ENCODE results near the gene SRRM5.
"Not testable (repeated sequence)": the region's sequence is repeated elsewhere in the genome, so short reads cannot be mapped to it uniquely, and the experiment has no call there.

The SRRM5 gene

DNA sequence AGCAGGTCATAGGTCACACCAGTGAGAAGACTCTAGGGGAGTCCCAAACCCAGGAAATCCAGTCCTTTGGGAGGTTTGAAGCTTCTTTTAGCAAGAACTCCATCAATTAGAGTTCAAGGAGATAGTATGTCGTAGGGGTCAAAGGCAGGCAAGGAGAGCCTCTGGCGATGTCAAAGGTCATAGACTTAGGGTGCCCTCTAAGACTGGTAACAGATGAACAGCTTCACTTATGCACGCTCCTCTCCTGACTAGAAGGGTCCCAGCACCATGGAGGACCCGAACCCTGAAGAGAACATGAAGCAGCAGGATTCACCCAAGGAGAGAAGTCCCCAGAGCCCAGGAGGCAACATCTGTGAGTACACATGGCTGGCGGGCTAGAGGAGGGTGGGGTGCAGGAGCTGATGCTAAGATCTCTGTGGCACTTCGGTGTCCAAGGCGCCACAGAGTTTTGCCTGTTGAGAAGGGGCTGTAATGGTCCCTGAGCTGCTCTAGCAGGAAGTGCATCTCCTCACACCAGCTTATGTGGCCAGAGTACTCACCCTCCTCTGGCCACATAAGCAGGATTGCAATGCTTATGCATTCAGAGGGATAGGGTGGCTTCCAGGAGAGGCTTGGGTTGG, 14.9 kb upstream of the SRRM5 start:
- H3K9me3 ChIP-seq (ENCODE audit: control insufficient read depth, low read length), result no peaks in the 10 kb centered on the region
- H3K9ac ChIP-seq, result peak overlapping the region; percentile 16
- peaks cover 17% of the 10 kb centered on the region for H3K79me2 ChIP-seq
- H3K4me1 ChIP-seq, result peaks cover 12% of the 10 kb centered on the region
- peak overlapping the region; percentile 95 for H3K4me2 ChIP-seq (ENCODE audit: low read length)
- H3K4me3 ChIP-seq (ENCODE audit: low read depth, low read length), result peak overlapping the region; percentile 85
- H3K27me3 ChIP-seq (ENCODE audit: control insufficient read depth, insufficient read depth, low read length), result no peaks in the 10 kb centered on the region
- peak overlapping the region; percentile 72 for H2AFZ ChIP-seq
- H3K36me3 ChIP-seq (ENCODE audit: control insufficient read depth, insufficient read depth, low read length), result no peaks in the 10 kb centered on the region
- peak overlapping the region; percentile 92 for H3K27ac ChIP-seq
- TF ChIP-seq CTCF (IDR thresholded peaks at IDR 0.05), result no peak

DNA sequence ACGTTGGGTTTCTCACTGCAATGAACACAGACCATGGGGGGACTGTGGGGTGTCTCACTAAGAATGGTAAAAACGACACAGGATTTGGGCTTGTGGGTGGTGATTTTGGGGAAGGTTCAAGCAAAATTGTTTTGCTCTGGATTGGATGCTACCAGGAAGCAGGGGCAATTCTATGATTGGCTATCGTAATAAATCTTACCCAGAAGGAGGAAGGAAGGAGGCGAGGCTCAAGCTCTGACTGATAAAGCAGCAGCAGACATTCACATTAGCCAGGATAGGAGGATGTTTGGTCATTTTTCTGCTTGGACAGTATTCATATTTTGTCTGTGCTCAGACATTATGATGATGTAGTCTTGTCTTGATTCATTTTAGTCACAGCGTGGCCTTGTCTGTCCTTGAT, 14.0 kb upstream of the SRRM5 start:
- Histone ChIP-seq H3K27ac (no peak overlapping the region), H3K4me3 (ENCODE audit: low read depth, low read length) (no peak overlapping the region), H3K36me3 (ENCODE audit: control insufficient read depth, insufficient read depth, low read length) (no peaks in the 10 kb centered on the region), H3K79me2 (peaks cover 17% of the 10 kb centered on the region), H3K9ac (no peak overlapping the region), H3K4me1 (peaks cover 12% of the 10 kb centered on the region), H3K9me3 (ENCODE audit: control insufficient read depth, low read length) (no peaks in the 10 kb centered on the region), H3K4me2 (ENCODE audit: low read length) (no peak overlapping the region), H2AFZ (no peak overlapping the region), H3K27me3 (ENCODE audit: control insufficient read depth, insufficient read depth, low read length) (no peaks in the 10 kb centered on the region)
- TF ChIP-seq CTCF (IDR thresholded peaks at IDR 0.05), result no peak

DNA sequence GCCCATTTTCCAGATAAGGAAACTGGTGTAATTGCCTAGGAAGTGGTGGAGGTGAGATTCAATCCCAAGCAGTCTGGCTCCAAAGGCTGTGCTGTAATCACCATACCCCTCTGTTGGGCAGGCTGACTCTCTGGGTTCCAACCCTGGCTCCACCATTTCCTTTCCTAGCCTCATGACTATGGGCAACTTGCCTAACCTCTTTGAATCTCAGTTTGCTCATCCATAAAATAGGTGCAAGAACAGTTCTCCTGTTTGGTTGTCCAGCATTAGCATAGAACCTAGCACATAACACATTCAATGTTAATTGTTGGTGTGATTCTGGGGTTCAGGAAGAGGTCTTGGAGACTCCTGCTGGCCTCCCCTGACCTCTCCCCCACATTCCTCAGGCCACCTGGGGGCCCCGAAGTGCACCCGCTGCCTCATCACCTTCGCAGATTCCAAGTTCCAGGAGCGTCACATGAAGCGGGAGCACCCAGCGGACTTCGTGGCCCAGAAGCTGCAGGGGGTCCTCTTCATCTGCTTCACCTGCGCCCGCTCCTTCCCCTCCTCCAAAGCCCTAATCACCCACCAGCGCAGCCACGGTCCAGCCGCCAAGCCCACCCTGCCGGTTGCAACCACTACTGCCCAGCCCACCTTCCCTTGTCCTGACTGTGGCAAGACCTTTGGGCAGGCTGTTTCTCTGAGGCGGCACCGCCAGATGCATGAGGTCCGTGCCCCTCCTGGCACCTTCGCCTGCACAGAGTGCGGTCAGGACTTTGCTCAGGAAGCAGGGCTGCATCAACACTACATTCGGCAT, 13.2 kb upstream of the SRRM5 start:
- Histone ChIP-seq H3K27me3 (ENCODE audit: control insufficient read depth, insufficient read depth, low read length) (no peaks in the 10 kb centered on the region), H3K4me3 (ENCODE audit: low read depth, low read length) (no peak overlapping the region), H3K4me2 (ENCODE audit: low read length) (no peak overlapping the region), H3K4me1 (peaks cover 12% of the 10 kb centered on the region), H3K9me3 (ENCODE audit: control insufficient read depth, low read length) (no peaks in the 10 kb centered on the region), H3K27ac (no peak overlapping the region), H3K9ac (no peak overlapping the region), H2AFZ (no peak overlapping the region), H3K79me2 (peaks cover 16% of the 10 kb centered on the region), H3K36me3 (ENCODE audit: control insufficient read depth, insufficient read depth, low read length) (no peaks in the 10 kb centered on the region)
- no peak for TF ChIP-seq CTCF (IDR thresholded peaks at IDR 0.05)

- H2AFZ ChIP-seq, result no peak overlapping the region
- H3K36me3 ChIP-seq (ENCODE audit: control insufficient read depth, insufficient read depth, low read length), result no peaks in the 10 kb centered on the region
- H3K9me3 ChIP-seq (ENCODE audit: control insufficient read depth, low read length), result no peaks in the 10 kb centered on the region
- H3K4me1 ChIP-seq, result peaks cover 11% of the 10 kb centered on the region
- H3K27ac ChIP-seq, result no peak overlapping the region
- peaks cover 9% of the 10 kb centered on the region for H3K79me2 ChIP-seq
- H3K9ac ChIP-seq, result no peak overlapping the region
- no peak overlapping the region for H3K4me2 ChIP-seq (ENCODE audit: low read length)
- no peaks in the 10 kb centered on the region for H3K27me3 ChIP-seq (ENCODE audit: control insufficient read depth, insufficient read depth, low read length)
- no peak overlapping the region for H3K4me3 ChIP-seq (ENCODE audit: low read depth, low read length)
- no peak for TF ChIP-seq CTCF (IDR thresholded peaks at IDR 0.05)
These were observed 12.1 kb upstream of the SRRM5 start for GRCh38 chr19:43599635-43600295.

- not testable (repeated sequence) for H3K27ac ChIP-seq
These were observed 11.6 kb upstream of the SRRM5 start for GRCh38 chr19:43600326-43600725.

More at GRCh38 chr19:43600326-43600725, 11.6 kb upstream of the SRRM5 start:
- not testable (repeated sequence) for H3K79me2 ChIP-seq; H3K27me3 ChIP-seq (ENCODE audit: control insufficient read depth, insufficient read depth, low read length); H3K9ac ChIP-seq; H3K4me1 ChIP-seq; H3K4me2 ChIP-seq (ENCODE audit: low read length); H3K4me3 ChIP-seq (ENCODE audit: low read depth, low read length); H2AFZ ChIP-seq; H3K36me3 ChIP-seq (ENCODE audit: control insufficient read depth, insufficient read depth, low read length); H3K9me3 ChIP-seq (ENCODE audit: control insufficient read depth, low read length)

Data from parathyroid adenoma (tissue), 2 donors.